NCI-H748 treated with DMSO at 0.1 percent for 48 hours (cell line): ENCODE results near the gene UCP2.

Source experiments
- DNase-seq: peaks from one replicate; lab custom pipeline; 2025; lab: John Stamatoyannopoulos, UW

Gene UCP2

GRCh38 chr11:74010306-74011300 lies 28.0 kb upstream of the UCP2 start:
- no peak for DNase-seq

- DNase-seq: no peak
Measured at GRCh38 chr11:74009675-74010305, 27.1 kb upstream of the UCP2 start.

- no peak for DNase-seq
Measured at GRCh38 chr11:74009230-74009547, 26.5 kb upstream of the UCP2 start.

- DNase-seq: no peak
Measured at GRCh38 chr11:74008373-74009229, 26.0 kb upstream of the UCP2 start, which contains the start of gene UCP3. Gene UCP3 (minus strand): TSS chr11:74009085. CDS start chr11:74007042, 2,043 bp downstream.

GRCh38 chr11:74007691-74008372 lies 25.2 kb upstream of the UCP2 start:
- no peak for DNase-seq

- DNase-seq: no peak
Measured at GRCh38 chr11:74006743-74007304, 24.2 kb upstream of the UCP2 start.

GRCh38 chr11:74005721-74006517 lies 23.3 kb upstream of the UCP2 start:
- no peak for DNase-seq

GRCh38 chr11:74004759-74005615 lies 22.3 kb upstream of the UCP2 start:
- DNase-seq: no peak

GRCh38 chr11:74004046-74004695 lies 21.5 kb upstream of the UCP2 start:
- DNase-seq: no peak

GRCh38 chr11:74002832-74003231 lies 20.2 kb upstream of the UCP2 start:
- DNase-seq: no peak

- DNase-seq: no peak
Measured at GRCh38 chr11:74001822-74002286, 19.2 kb upstream of the UCP2 start.

GRCh38 chr11:74000307-74001133 lies 17.9 kb upstream of the UCP2 start:
- DNase-seq: no peak

- no peak for DNase-seq
Measured at GRCh38 chr11:73999581-74000306, 17.1 kb upstream of the UCP2 start.

GRCh38 chr11:73998846-73999575 lies 16.4 kb upstream of the UCP2 start:
- no peak for DNase-seq

GRCh38 chr11:73997120-73997770 lies 14.6 kb upstream of the UCP2 start:
- no peak for DNase-seq

- no peak for DNase-seq
Measured at GRCh38 chr11:73996161-73996747, 13.6 kb upstream of the UCP2 start.
